Activated naive CD8-positive, alpha-beta T cell treated with anti-CD3 and anti-CD28 coated beads, Interleukin-2, amount 10 ng/mL, durations not matched to agents 7 days and 5 days (primary cell): ENCODE data around the gene CAND2. TPM values are rescaled to one million over a fixed set of nuclear protein-coding genes. Genes with fewer than 3 reads are reported as not detected.
"Not testable (repeated sequence)": the region's sequence is repeated elsewhere in the genome, so short reads cannot be mapped to it uniquely, and the experiment has no call there.

Experiments used
- ATAC-seq: fragments of 150-1000 bp; cut with Tn5 transposase; one replicate; pipeline ENCODE4 v1.10.0; 2021; ENCODE audit warnings: low read depth, moderate library complexity
- POLR2A ChIA-PET: fragments of 350-600 bp; sonication (Branson Sonifier 250); formaldehyde crosslinking; loops from one replicate; lab custom pipeline; 2021; ENCODE audit warnings: antibody characterized with exemption; lab: Charles Lee
- DNase-seq: peaks from one replicate; pipeline ENCODE4 v3.0.0; 2021
- H3K27ac Mint-ChIP-seq: one replicate; pipeline ENCODE4 v1.8.0; 2022; ENCODE audit warnings: mild to moderate bottlenecking, mixed read lengths
- H3K27me3 Mint-ChIP-seq: one replicate; pipeline ENCODE4 v1.8.0; 2022; ENCODE audit warnings: mild to moderate bottlenecking, moderate library complexity, mixed read lengths
- H3K36me3 Mint-ChIP-seq: one replicate; pipeline ENCODE4 v1.8.0; 2021; ENCODE audit warnings: mild to moderate bottlenecking, mixed read lengths
- H3K4me1 Mint-ChIP-seq: one replicate; pipeline ENCODE4 v1.8.0; 2021; ENCODE audit warnings: mixed read lengths
- H3K4me3 Mint-ChIP-seq: one replicate; pipeline ENCODE4 v1.8.0; 2022; ENCODE audit warnings: mild to moderate bottlenecking, moderate library complexity, mixed read lengths
- H3K9me3 Mint-ChIP-seq: one replicate; pipeline ENCODE4 v1.8.0; 2021; ENCODE audit warnings: mixed read lengths
- total RNA-seq, 2 experiments: library from RNA; stranded (reverse); gene quantifications; one replicate each; pipeline ENCODE4 v1.2.3, GENCODE V29; 2021

Gene CAND2
- total RNA-seq, 2 experiments from 2014 or later = 0.79 to 0.97 TPM

- ATAC-seq = peak; percentile 34
- H3K27ac Mint-ChIP-seq = no peak overlapping the region
- peaks cover 11% of the 10 kb centered on the region for H3K4me1 Mint-ChIP-seq
- POLR2A ChIA-PET = no interaction called here
- no peaks in the 10 kb centered on the region for H3K36me3 Mint-ChIP-seq
- peaks cover 21% of the 10 kb centered on the region for H3K27me3 Mint-ChIP-seq
- H3K4me3 Mint-ChIP-seq = no peak overlapping the region
- no peak for DNase-seq
- no peaks in the 10 kb centered on the region for H3K9me3 Mint-ChIP-seq
Observed at GRCh38 chr3:12870942-12871341, 74.5 kb downstream of the CAND2 start.

GRCh38 chr3:12871404-12871983 lies 75.0 kb downstream of the CAND2 start:
- Mint-ChIP-seq H3K36me3 (no peaks in the 10 kb centered on the region), H3K4me3 (no peak overlapping the region), H3K4me1 (peaks cover 11% of the 10 kb centered on the region), H3K27ac (no peak overlapping the region), H3K27me3 (peaks cover 21% of the 10 kb centered on the region), H3K9me3 (no peaks in the 10 kb centered on the region)
- POLR2A ChIA-PET = no interaction called here
- ATAC-seq = no peak
- no peak for DNase-seq

GRCh38 chr3:12875857-12876836 lies 79.7 kb downstream of the CAND2 start:
- ATAC-seq = peak; percentile 64
- no peak overlapping the region for H3K27ac Mint-ChIP-seq
- H3K9me3 Mint-ChIP-seq = no peaks in the 10 kb centered on the region
- H3K4me1 Mint-ChIP-seq = peaks cover 5% of the 10 kb centered on the region
- H3K27me3 Mint-ChIP-seq = peaks cover 4% of the 10 kb centered on the region
- POLR2A ChIA-PET = no interaction called here
- no peak overlapping the region for H3K4me3 Mint-ChIP-seq
- H3K36me3 Mint-ChIP-seq = no peaks in the 10 kb centered on the region
- peak; percentile 58 for DNase-seq

GRCh38 chr3:12877040-12877439 lies 80.6 kb downstream of the CAND2 start:
- POLR2A ChIA-PET = no interaction called here
- Mint-ChIP-seq H3K9me3 (no peaks in the 10 kb centered on the region), H3K4me1 (peaks cover 2% of the 10 kb centered on the region), H3K27ac (no peak overlapping the region), H3K4me3 (no peak overlapping the region), H3K27me3 (peaks cover 11% of the 10 kb centered on the region), H3K36me3 (no peaks in the 10 kb centered on the region)
- no peak for ATAC-seq
- DNase-seq = no peak

- Mint-ChIP-seq H3K27me3 (peaks cover 11% of the 10 kb centered on the region), H3K4me3 (no peak overlapping the region), H3K36me3 (no peaks in the 10 kb centered on the region), H3K9me3 (no peaks in the 10 kb centered on the region), H3K27ac (no peak overlapping the region), H3K4me1 (peaks cover 2% of the 10 kb centered on the region)
- POLR2A ChIA-PET = no interaction called here
- DNase-seq (no peak), ATAC-seq (no peak)
Observed at GRCh38 chr3:12878141-12878574, 81.7 kb downstream of the CAND2 start.

- POLR2A ChIA-PET, H3K27ac Mint-ChIP-seq, ATAC-seq, DNase-seq, H3K4me3 Mint-ChIP-seq, H3K4me1 Mint-ChIP-seq, H3K9me3 Mint-ChIP-seq, H3K36me3 Mint-ChIP-seq: not testable (repeated sequence)
- H3K27me3 Mint-ChIP-seq = peaks cover 11% of the 10 kb centered on the region
Observed at GRCh38 chr3:12878758-12879157, 82.3 kb downstream of the CAND2 start.

GRCh38 chr3:12879191-12879815 lies 82.8 kb downstream of the CAND2 start:
- Mint-ChIP-seq H3K9me3 (no peaks in the 10 kb centered on the region), H3K27ac (no peak overlapping the region), H3K4me3 (no peak overlapping the region), H3K4me1 (peaks cover 2% of the 10 kb centered on the region), H3K27me3 (peaks cover 11% of the 10 kb centered on the region), H3K36me3 (no peaks in the 10 kb centered on the region)
- ATAC-seq (no peak), DNase-seq (no peak)
- POLR2A ChIA-PET = no interaction called here

- H3K9me3 Mint-ChIP-seq, ATAC-seq, H3K27ac Mint-ChIP-seq, H3K27me3 Mint-ChIP-seq, H3K36me3 Mint-ChIP-seq, DNase-seq, H3K4me3 Mint-ChIP-seq, POLR2A ChIA-PET: not testable (repeated sequence)
- peaks cover 12% of the 10 kb centered on the region for H3K4me1 Mint-ChIP-seq
Observed at GRCh38 chr3:12881858-12882257, 85.4 kb downstream of the CAND2 start.

- POLR2A ChIA-PET = no interaction called here
- H3K36me3 Mint-ChIP-seq = no peaks in the 10 kb centered on the region
Observed at GRCh38 chr3:12882336-12883310, 86.1 kb downstream of the CAND2 start.

GRCh38 chr3:12884186-12884680 lies 87.8 kb downstream of the CAND2 start:
- POLR2A ChIA-PET = no interaction called here

More at GRCh38 chr3:12882336-12883310, 86.1 kb downstream of the CAND2 start:
- Mint-ChIP-seq H3K27me3 (peaks cover 12% of the 10 kb centered on the region), H3K4me3 (no peak overlapping the region), H3K9me3 (no peaks in the 10 kb centered on the region), H3K27ac (no peak overlapping the region), H3K4me1 (peaks cover 13% of the 10 kb centered on the region)
- DNase-seq = no peak
- no peak for ATAC-seq

More at GRCh38 chr3:12884186-12884680, 87.8 kb downstream of the CAND2 start:
- H3K36me3 Mint-ChIP-seq = no peaks in the 10 kb centered on the region
- peaks cover 13% of the 10 kb centered on the region for H3K4me1 Mint-ChIP-seq
- ATAC-seq (no peak), DNase-seq (no peak)
- no peak overlapping the region for H3K4me3 Mint-ChIP-seq
- no peaks in the 10 kb centered on the region for H3K9me3 Mint-ChIP-seq
- peaks cover 27% of the 10 kb centered on the region for H3K27me3 Mint-ChIP-seq
- no peak overlapping the region for H3K27ac Mint-ChIP-seq
